ENCODE results near the gene DYNC2I2. TPM values are rescaled to one million over a fixed set of nuclear protein-coding genes. Genes with fewer than 3 reads are reported as not detected.

Gene DYNC2I2
- total and polyA plus RNA-seq, 2 of the 4 experiments (the other 2 are of a cell fraction), result 33.7 to 37.1 TPM

DNA sequence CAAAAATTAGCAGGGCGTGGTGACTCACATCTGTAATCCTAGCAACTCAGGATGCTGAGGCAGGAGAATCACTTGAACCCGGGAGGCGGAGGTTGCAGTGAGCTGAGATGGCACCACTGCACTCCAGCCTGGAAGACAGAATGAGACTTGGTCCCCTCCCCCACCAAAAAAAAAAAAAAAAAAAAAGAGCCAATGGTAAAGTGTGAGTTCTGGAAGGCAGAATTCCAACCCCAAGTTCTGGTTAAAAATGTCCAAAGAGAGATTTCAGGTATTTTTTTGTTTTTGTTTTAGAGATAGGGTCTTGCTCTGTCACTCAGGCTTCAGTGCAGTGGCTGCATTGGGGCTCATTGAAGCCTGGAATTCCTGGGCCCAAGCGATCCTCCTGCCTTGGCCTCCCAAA is 30.8 kb upstream of the DYNC2I2 start:
- Histone ChIP-seq H2BK5ac (ENCODE audit: low read depth, low read length, poor library complexity, severe bottlenecking) (no peak overlapping the region), H3K9me3 (ENCODE audit: control insufficient read depth, insufficient read depth, low read length) (no peaks in the 10 kb centered on the region), H2BK15ac (ENCODE audit: low read depth, low read length) (no peak overlapping the region), H3K56ac (ENCODE audit: extremely low read depth, insufficient read depth, low read length) (no peak overlapping the region), H3K14ac (replicated peaks; ENCODE audit: low read depth, low read length) (no peak overlapping the region), H2AK5ac (ENCODE audit: low read depth, low read length) (no peak overlapping the region), H3K27me3 (ENCODE audit: control insufficient read depth, insufficient read depth, low read length) (no peaks in the 10 kb centered on the region), H3K9me1 (ENCODE audit: insufficient read depth, low read length) (peaks cover 25% of the 10 kb centered on the region), H3K4me3 (ENCODE audit: insufficient read depth, low read depth, low read length) (no peak overlapping the region), H3K23ac (ENCODE audit: low read depth, low read length) (no peak overlapping the region), H3K4me2 (ENCODE audit: low read depth, low read length) (no peak overlapping the region), H3K18ac (ENCODE audit: low read depth, low read length) (no peak overlapping the region), H4K20me1 (ENCODE audit: insufficient read depth, low read length) (peaks cover 23% of the 10 kb centered on the region), H3K27ac (ENCODE audit: insufficient read depth, low read length) (no peak overlapping the region), H3K4ac (ENCODE audit: low read depth, low read length) (no peak overlapping the region), H3K79me1 (ENCODE audit: low read depth in 1 of 2, low read length in 2 of 2) (peaks cover 28 to 68% of the 10 kb centered on the region in 2 experiments), H4K5ac (ENCODE audit: low read depth, low read length) (no peak overlapping the region), H4K8ac (ENCODE audit: low read depth in 2 of 2, low read length in 2 of 2) (no peak overlapping the region), H2AK9ac (replicated peaks; ENCODE audit: low read depth, low read length, poor library complexity) (no peak overlapping the region), H3K9ac (ENCODE audit: low read depth, low read length) (no peak overlapping the region), H3K4me1 (ENCODE audit: control insufficient read depth, insufficient read depth, low read length) (peaks cover 17% of the 10 kb centered on the region), H2AFZ (replicated peaks; ENCODE audit: low read length, poor library complexity) (no peak overlapping the region), H3K36me3 (ENCODE audit: control insufficient read depth, insufficient read depth, low read length) (peaks cover 6% of the 10 kb centered on the region), H2BK120ac (ENCODE audit: low read depth, low read length) (no peak overlapping the region), H4K91ac (ENCODE audit: insufficient read depth, low read depth, low read length) (no peak overlapping the region), H2BK20ac (ENCODE audit: low read depth, low read length) (no peak overlapping the region)
- no CpG with 5 or more reads among the region's 4 CpGs for WGBS, 2 experiments (ENCODE audit: extremely low coverage in 2 of 2, insufficient read length in 1 of 2)
- TF ChIP-seq RCOR1 (IDR thresholded peaks at IDR 0.05; ENCODE audit: insufficient replicate concordance, low read length), result no peak
- TF ChIP-seq POLR2A (IDR thresholded peaks at IDR 0.05; ENCODE audit: low read depth, low read length), result no peak
- TF ChIP-seq RAD21 (IDR thresholded peaks at IDR 0.05; ENCODE audit: low read length), result no peak
- TF ChIP-seq CEBPB (IDR thresholded peaks at IDR 0.05; ENCODE audit: low read depth, low read length), result no peak
- TF ChIP-seq MAZ (IDR thresholded peaks at IDR 0.05; ENCODE audit: borderline replicate concordance, low read depth, low read length), result no peak
- TF ChIP-seq CHD1 (IDR thresholded peaks at IDR 0.05; ENCODE audit: low read depth, low read length), result no peak
- TF ChIP-seq, protein P1, sequence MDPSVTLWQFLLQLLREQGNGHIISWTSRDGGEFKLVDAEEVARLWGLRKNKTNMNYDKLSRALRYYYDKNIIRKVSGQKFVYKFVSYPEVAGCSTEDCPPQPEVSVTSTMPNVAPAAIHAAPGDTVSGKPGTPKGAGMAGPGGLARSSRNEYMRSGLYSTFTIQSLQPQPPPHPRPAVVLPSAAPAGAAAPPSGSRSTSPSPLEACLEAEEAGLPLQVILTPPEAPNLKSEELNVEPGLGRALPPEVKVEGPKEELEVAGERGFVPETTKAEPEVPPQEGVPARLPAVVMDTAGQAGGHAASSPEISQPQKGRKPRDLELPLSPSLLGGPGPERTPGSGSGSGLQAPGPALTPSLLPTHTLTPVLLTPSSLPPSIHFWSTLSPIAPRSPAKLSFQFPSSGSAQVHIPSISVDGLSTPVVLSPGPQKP (IDR thresholded peaks at IDR 0.05; ENCODE audit: borderline replicate concordance, low read depth, low read length), result no peak
- TF ChIP-seq NFE2L2 (IDR thresholded peaks at IDR 0.05; ENCODE audit: low read depth, low read length), result no peak
- no peak for TF ChIP-seq FOS (IDR thresholded peaks at IDR 0.05; ENCODE audit: low read depth, low read length)
- TF ChIP-seq, protein P2, sequence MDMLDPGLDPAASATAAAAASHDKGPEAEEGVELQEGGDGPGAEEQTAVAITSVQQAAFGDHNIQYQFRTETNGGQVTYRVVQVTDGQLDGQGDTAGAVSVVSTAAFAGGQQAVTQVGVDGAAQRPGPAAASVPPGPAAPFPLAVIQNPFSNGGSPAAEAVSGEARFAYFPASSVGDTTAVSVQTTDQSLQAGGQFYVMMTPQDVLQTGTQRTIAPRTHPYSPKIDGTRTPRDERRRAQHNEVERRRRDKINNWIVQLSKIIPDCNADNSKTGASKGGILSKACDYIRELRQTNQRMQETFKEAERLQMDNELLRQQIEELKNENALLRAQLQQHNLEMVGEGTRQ (IDR thresholded peaks at IDR 0.05; ENCODE audit: low read depth, low read length), result no peak
- TF ChIP-seq SMC3 (IDR thresholded peaks at IDR 0.05; ENCODE audit: low read depth, low read length), result no peak
- no peak for TF ChIP-seq RFX5 (IDR thresholded peaks at IDR 0.05; ENCODE audit: low read depth, low read length)
- DNase-seq (no peak), ATAC-seq (ENCODE audit: low read depth) (no peak)
- no TSS peak for BruUV-seq (replicated peaks)
- intact Hi-C loops (cut with micrococcal nuclease), result no loop called here
- in situ Hi-C loops (cut with MboI; ENCODE audit: low sequenced_read_pairs), result no loop called here
- ChIA-PET POLR2A (ENCODE audit: unreplicated experiment) (no interaction called here), CTCF (no interaction called here)
- dilution Hi-C loops (cut with HindIII; ENCODE audit: low sequenced_read_pairs, unreplicated experiment), result no loop called here
